Liver (tissue), 9 donors: ENCODE data around the gene RAB9B. TPM values are rescaled to one million over a fixed set of nuclear protein-coding genes. Genes with fewer than 3 reads are reported as not detected.

ENCODE experiments used
- DNase-seq: peaks from one replicate; pipeline ENCODE4 v3.0.0-alpha.2; 2017; ENCODE audit warnings: low spot score
- H3K27ac ChIP-seq, 2 donors: one replicate each; pipeline ENCODE4 v1.7.0; 2013; ENCODE audit warnings: inconsistent platforms in 2 of 2, low read length in 2 of 2, control low read depth in 1 of 2, low read depth in 1 of 2, mild to moderate bottlenecking in 1 of 2
- H3K27me3 ChIP-seq, 4 donors: one replicate each; pipeline versions ENCODE4 v1.6.1 to v1.7.0; 2013; ENCODE audit warnings: low read length in 3 of 4, inconsistent platforms in 1 of 4, mild to moderate bottlenecking in 1 of 4, moderate library complexity in 1 of 4; ENCODE audit not compliant: control insufficient read depth in 4 of 4, insufficient read depth in 4 of 4
- H3K36me3 ChIP-seq, 4 donors: one replicate each; pipeline versions ENCODE4 v1.6.1 to v1.7.0; 2013; ENCODE audit warnings: low read length in 3 of 4, mild to moderate bottlenecking in 3 of 4, low read depth in 1 of 4, moderate library complexity in 1 of 4; ENCODE audit not compliant: control insufficient read depth in 4 of 4, insufficient read depth in 3 of 4
- H3K4me1 ChIP-seq, 4 donors: one replicate each; pipeline versions ENCODE4 v1.6.1 to v1.7.0; 2013; ENCODE audit warnings: low read length in 3 of 4, mild to moderate bottlenecking in 3 of 4, moderate library complexity in 1 of 4; ENCODE audit not compliant: control insufficient read depth in 4 of 4, insufficient read depth in 4 of 4
- H3K4me3 ChIP-seq, 3 donors: one replicate each; pipeline versions ENCODE4 v1.6.1 to v1.7.0; 2013; ENCODE audit warnings: low read length in 3 of 3, control low read depth in 1 of 3, low read depth in 1 of 3, mild to moderate bottlenecking in 1 of 3
- H3K9ac ChIP-seq, 2 donors: one replicate each; pipeline ENCODE4 v1.7.0; 2013; ENCODE audit warnings: low read length in 2 of 2, mild to moderate bottlenecking in 2 of 2, moderate library complexity in 2 of 2, control low read depth in 1 of 2, low read depth in 1 of 2
- H3K9me3 ChIP-seq, 4 donors: one replicate each; pipeline versions ENCODE4 v1.6.1 to v1.7.0; 2013; ENCODE audit warnings: low read length in 3 of 4; ENCODE audit not compliant: control insufficient read depth in 4 of 4
- ATF3 ChIP-seq: IDR thresholded peaks from 2 replicates; pipeline ENCODE4 v1.6.1; 2016; ENCODE audit warnings: antibody characterized with exemption
- EGR1 ChIP-seq, 2 donors: IDR thresholded peaks; 2 replicates each; pipeline ENCODE4 v1.6.1; 2016 to 2018; ENCODE audit warnings: antibody characterized with exemption in 2 of 2, low read depth in 2 of 2
- FOXA1 ChIP-seq: IDR thresholded peaks from 2 replicates; pipeline ENCODE4 v1.6.1; 2016; ENCODE audit warnings: antibody characterized with exemption
- FOXA2 ChIP-seq: IDR thresholded peaks from 2 replicates; pipeline ENCODE4 v1.6.1; 2016; ENCODE audit warnings: antibody characterized with exemption
- GABPA ChIP-seq, 2 donors: IDR thresholded peaks in 1 of 2; conservative IDR thresholded peaks in 1 of 2; 2 replicates each; pipeline ENCODE4 v1.6.1; 2016; ENCODE audit warnings: antibody characterized with exemption in 2 of 2, mild to moderate bottlenecking in 1 of 2, moderate library complexity in 1 of 2
- HNF4A ChIP-seq, 2 donors: conservative IDR thresholded peaks; 2 replicates each; pipeline ENCODE4 v1.6.1; 2016; ENCODE audit warnings: antibody characterized with exemption in 2 of 2, mild to moderate bottlenecking in 2 of 2
- HNF4G ChIP-seq: IDR thresholded peaks from 2 replicates; pipeline ENCODE4 v1.6.1; 2016; ENCODE audit warnings: antibody characterized with exemption
- MAX ChIP-seq: IDR thresholded peaks from 2 replicates; pipeline ENCODE4 v1.6.1; 2016; ENCODE audit warnings: antibody characterized with exemption
- RAD21 ChIP-seq, 2 donors: IDR thresholded peaks; 2 replicates each; pipeline ENCODE4 v1.6.1; 2016; ENCODE audit warnings: antibody characterized with exemption in 2 of 2, mild to moderate bottlenecking in 2 of 2
- REST ChIP-seq: IDR thresholded peaks from 2 replicates; pipeline ENCODE4 v1.6.1; 2016; ENCODE audit warnings: antibody characterized with exemption, mild to moderate bottlenecking
- RXRA ChIP-seq, 2 donors: IDR thresholded peaks; 2 replicates each; pipeline ENCODE4 v1.6.1; 2017 to 2018; ENCODE audit warnings: antibody characterized with exemption in 2 of 2, mild to moderate bottlenecking in 1 of 2
- SP1 ChIP-seq: IDR thresholded peaks from 2 replicates; pipeline ENCODE4 v1.6.1; 2018; ENCODE audit warnings: antibody characterized with exemption, mild to moderate bottlenecking
- TAF1 ChIP-seq: conservative IDR thresholded peaks from 2 replicates; pipeline ENCODE4 v1.6.1; 2016; ENCODE audit warnings: antibody characterized with exemption, mild to moderate bottlenecking
- YY1 ChIP-seq: IDR thresholded peaks from 2 replicates; pipeline ENCODE4 v1.6.1; 2016; ENCODE audit warnings: antibody characterized with exemption, mild to moderate bottlenecking
- WGBS: extraction: QIAGEN DNeasy Blood & Tissue Kit; methylation state at CpG from one replicate; pipeline ENCODE4 v1.1.7; 2013; 5-methylcytosine and 5-hydroxymethylcytosine counted together
- polyA plus RNA-seq, 2 donors: library from polyadenylated mRNA; stranded (reverse) in 1 of 2; unstranded in 1 of 2; fragments of 200-250 nt in 1 of 2; fragments of >200 nt in 1 of 2; fragmentation: Nextera tagmentation in 1 of 2; extraction: Ambion mirVana in 1 of 2; gene quantifications; one replicate each; pipeline versions ENCODE4 v1.2.1 to v1.2.3, GENCODE V29; 2013 to 2015
- total RNA-seq, 2 donors: library from RNA; depleted of rRNA; stranded (reverse); fragments of >200 nt; gene quantifications; one replicate each; pipeline ENCODE4 v1.2.3, GENCODE V29; 2014
- TF ChIP-seq, protein P1 (sequence below): IDR thresholded peaks from 2 replicates; pipeline ENCODE4 v1.6.1; 2016; ENCODE audit warnings: antibody characterized with exemption
- TF ChIP-seq, protein P2 (sequence below): fragments of 150-350 bp; IDR thresholded peaks from 2 replicates; pipeline ENCODE4 v1.5.1; 2017; ENCODE audit warnings: improper control_type of control experiment, low read depth, low read length; ENCODE audit not compliant: missing input control
- donor health status: healthy.
- donor health status: healthy.
- donor health status: healthy.
- donor health status: healthy.
- donor health status: healthy.

RAB9B gene
- total and polyA plus RNA-seq, 4 donors: 0.07 to 0.51 (median 0.23) TPM

- WGBS: 1% methylated on average over 4 of the region's 4 CpGs
These were observed 13.2 kb upstream of the RAB9B start for GRCh38 chrX:103845165-103845653.

GRCh38 chrX:103839404-103839803, 7.3 kb upstream of the RAB9B start:
- WGBS: 53% methylated on average over 1 of the region's 1 CpG
- no peak for DNase-seq
- no peak overlapping the region for H3K9ac ChIP-seq
- H3K27me3 ChIP-seq: peaks cover 0 to 7% (median 1%) of the 10 kb centered on the region in 4 donors
- no peak overlapping the region for H3K4me3 ChIP-seq
- no peak overlapping the region for H3K27ac ChIP-seq
- H3K4me1 ChIP-seq: no peaks in the 10 kb centered on the region
- H3K36me3 ChIP-seq: no peaks in the 10 kb centered on the region
- H3K9me3 ChIP-seq: no peaks in the 10 kb centered on the region
- no peak for TF ChIP-seq REST
- TF ChIP-seq GABPA (IDR thresholded peaks at IDR 0.05 in 1 of 2, conservative IDR thresholded peaks at IDR 0.05 in 1 of 2): no peak
- TF ChIP-seq RXRA (IDR thresholded peaks at IDR 0.05): no peak
- no peak for TF ChIP-seq EGR1 (IDR thresholded peaks at IDR 0.05; ENCODE audit: low read depth in 2 of 2)
- TF ChIP-seq FOXA2: no peak
- TF ChIP-seq FOXA1: no peak
- TF ChIP-seq MAX: no peak
- TF ChIP-seq, protein P1, sequence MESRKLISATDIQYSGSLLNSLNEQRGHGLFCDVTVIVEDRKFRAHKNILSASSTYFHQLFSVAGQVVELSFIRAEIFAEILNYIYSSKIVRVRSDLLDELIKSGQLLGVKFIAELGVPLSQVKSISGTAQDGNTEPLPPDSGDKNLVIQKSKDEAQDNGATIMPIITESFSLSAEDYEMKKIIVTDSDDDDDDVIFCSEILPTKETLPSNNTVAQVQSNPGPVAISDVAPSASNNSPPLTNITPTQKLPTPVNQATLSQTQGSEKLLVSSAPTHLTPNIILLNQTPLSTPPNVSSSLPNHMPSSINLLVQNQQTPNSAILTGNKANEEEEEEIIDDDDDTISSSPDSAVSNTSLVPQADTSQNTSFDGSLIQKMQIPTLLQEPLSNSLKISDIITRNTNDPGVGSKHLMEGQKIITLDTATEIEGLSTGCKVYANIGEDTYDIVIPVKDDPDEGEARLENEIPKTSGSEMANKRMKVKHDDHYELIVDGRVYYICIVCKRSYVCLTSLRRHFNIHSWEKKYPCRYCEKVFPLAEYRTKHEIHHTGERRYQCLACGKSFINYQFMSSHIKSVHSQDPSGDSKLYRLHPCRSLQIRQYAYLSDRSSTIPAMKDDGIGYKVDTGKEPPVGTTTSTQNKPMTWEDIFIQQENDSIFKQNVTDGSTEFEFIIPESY: no peak
- TF ChIP-seq ATF3: no peak
- TF ChIP-seq HNF4A (conservative IDR thresholded peaks at IDR 0.05): no peak
- TF ChIP-seq TAF1: no peak

More at GRCh38 chrX:103845165-103845653, 13.2 kb upstream of the RAB9B start:
- Histone ChIP-seq H3K9me3 (no peaks in the 10 kb centered on the region), H3K4me3 (no peak overlapping the region), H3K9ac (no peak overlapping the region), H3K36me3 (no peaks in the 10 kb centered on the region), H3K27ac (no peak overlapping the region), H3K27me3 (no peaks in the 10 kb centered on the region), H3K4me1 (no peaks in the 10 kb centered on the region)
- TF ChIP-seq EGR1 (IDR thresholded peaks at IDR 0.05; ENCODE audit: low read depth in 2 of 2): no peak
- TF ChIP-seq, protein P2, sequence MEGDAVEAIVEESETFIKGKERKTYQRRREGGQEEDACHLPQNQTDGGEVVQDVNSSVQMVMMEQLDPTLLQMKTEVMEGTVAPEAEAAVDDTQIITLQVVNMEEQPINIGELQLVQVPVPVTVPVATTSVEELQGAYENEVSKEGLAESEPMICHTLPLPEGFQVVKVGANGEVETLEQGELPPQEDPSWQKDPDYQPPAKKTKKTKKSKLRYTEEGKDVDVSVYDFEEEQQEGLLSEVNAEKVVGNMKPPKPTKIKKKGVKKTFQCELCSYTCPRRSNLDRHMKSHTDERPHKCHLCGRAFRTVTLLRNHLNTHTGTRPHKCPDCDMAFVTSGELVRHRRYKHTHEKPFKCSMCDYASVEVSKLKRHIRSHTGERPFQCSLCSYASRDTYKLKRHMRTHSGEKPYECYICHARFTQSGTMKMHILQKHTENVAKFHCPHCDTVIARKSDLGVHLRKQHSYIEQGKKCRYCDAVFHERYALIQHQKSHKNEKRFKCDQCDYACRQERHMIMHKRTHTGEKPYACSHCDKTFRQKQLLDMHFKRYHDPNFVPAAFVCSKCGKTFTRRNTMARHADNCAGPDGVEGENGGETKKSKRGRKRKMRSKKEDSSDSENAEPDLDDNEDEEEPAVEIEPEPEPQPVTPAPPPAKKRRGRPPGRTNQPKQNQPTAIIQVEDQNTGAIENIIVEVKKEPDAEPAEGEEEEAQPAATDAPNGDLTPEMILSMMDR: peak; percentile 52
- no peak for TF ChIP-seq GABPA (IDR thresholded peaks at IDR 0.05 in 1 of 2, conservative IDR thresholded peaks at IDR 0.05 in 1 of 2)
- TF ChIP-seq REST: no peak
- TF ChIP-seq HNF4G: no peak
- no peak for TF ChIP-seq RXRA (IDR thresholded peaks at IDR 0.05)
- no peak for TF ChIP-seq FOXA1
- TF ChIP-seq SP1: no peak
- TF ChIP-seq YY1: no peak
- TF ChIP-seq RAD21 (IDR thresholded peaks at IDR 0.05): peak; percentile 73 to 83
- peak; percentile 41 for DNase-seq
